LoVo (cell line): ENCODE measurements around the gene RFWD3.
"Not testable (repeated sequence)": the region's sequence is repeated elsewhere in the genome, so short reads cannot be mapped to it uniquely, and the experiment has no call there.

Source experiments
- DNase-seq: peaks from one replicate; pipeline ENCODE4 v3.0.0-alpha.2; 2016; ENCODE audit warnings: low spot score

Gene RFWD3, protein sequence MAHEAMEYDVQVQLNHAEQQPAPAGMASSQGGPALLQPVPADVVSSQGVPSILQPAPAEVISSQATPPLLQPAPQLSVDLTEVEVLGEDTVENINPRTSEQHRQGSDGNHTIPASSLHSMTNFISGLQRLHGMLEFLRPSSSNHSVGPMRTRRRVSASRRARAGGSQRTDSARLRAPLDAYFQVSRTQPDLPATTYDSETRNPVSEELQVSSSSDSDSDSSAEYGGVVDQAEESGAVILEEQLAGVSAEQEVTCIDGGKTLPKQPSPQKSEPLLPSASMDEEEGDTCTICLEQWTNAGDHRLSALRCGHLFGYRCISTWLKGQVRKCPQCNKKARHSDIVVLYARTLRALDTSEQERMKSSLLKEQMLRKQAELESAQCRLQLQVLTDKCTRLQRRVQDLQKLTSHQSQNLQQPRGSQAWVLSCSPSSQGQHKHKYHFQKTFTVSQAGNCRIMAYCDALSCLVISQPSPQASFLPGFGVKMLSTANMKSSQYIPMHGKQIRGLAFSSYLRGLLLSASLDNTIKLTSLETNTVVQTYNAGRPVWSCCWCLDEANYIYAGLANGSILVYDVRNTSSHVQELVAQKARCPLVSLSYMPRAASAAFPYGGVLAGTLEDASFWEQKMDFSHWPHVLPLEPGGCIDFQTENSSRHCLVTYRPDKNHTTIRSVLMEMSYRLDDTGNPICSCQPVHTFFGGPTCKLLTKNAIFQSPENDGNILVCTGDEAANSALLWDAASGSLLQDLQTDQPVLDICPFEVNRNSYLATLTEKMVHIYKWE

DNA sequence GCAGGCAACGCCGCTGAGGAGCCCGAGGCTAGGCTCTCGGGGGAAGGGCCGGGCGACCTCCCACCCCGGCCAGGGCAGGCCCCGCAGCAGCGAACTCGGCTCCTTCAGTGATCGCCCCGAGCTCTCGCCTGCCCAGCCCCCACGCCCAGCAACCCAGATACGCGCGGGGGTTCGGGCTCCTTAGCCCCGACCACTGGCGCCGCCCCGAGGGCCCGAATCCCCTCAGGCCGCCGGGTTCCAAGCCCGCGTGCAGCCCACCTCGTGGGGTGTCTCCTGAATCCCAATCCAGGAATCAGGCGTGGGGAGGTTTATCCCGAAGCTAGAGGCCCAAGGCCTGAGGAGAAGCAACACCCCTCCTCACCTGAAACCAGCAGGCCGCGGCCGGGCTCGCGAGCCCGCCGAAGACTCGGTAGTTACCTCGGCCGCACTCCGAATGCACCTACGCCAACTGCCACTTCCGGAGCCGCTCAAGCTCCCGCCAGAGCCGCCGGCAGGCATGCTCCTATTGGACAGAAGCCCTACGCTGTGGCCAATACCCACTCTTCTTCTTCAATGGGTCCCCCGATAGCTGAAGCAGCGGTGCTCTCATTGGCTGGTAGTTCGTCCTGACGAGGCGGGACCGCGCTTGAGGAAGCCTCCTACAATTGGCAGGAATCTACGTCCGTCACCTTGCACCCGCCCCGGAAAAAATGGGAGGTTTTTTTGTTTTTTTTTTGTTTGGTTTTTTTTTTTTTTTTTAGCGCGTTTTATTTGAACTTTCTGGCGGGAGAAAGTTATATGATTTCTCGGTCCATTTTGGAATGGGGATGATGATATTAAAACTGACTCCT is at the start of gene RFWD3:
Gene RFWD3, minus strand, starts transcription at position 453 of the 830 bp plus-strand sequence. CDS start 5,428 bp downstream, outside the sequence.
- DNase-seq: peak; percentile 98

DNA sequence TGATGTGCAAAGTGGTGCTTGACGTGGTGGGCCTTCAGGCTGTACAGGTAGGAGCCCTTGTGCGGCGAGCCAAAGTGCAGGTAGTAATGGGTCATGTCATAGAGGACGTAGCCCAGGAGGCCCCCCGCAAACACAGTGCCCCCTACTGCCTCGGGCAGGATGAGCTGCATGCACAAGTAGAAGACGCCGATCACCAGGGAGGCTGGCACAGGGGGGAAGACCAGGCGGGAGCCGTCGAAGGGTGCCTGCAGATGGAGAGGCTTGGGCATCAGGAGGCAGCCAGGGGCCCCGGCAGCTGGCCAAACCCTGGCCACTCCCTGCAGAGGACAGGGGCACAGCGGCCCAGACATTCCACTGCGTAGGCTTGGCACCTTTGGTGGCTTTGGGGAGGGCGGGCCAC is 49.7 kb upstream of the RFWD3 start:
- DNase-seq: no peak

DNA sequence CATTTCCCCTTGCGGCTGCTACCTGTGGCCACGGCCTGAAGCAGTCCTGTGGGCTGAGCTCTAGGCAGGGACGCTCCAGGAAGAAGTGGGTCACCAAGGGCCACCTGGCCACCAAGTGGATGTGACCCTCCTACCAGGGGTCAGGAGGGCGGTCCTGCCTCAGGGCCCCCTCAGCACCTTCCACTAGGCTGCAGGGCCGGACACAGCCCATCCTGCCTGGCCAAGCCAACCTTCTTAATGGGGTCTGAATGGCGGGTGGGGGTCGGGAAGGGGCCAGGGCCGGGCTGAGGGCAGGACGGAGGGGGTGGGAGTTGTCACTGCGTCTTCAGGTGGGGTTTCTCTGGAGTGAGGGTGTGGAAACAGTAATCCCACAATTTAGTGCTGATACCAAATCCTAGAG is 47.2 kb upstream of the RFWD3 start:
- no peak for DNase-seq

DNA sequence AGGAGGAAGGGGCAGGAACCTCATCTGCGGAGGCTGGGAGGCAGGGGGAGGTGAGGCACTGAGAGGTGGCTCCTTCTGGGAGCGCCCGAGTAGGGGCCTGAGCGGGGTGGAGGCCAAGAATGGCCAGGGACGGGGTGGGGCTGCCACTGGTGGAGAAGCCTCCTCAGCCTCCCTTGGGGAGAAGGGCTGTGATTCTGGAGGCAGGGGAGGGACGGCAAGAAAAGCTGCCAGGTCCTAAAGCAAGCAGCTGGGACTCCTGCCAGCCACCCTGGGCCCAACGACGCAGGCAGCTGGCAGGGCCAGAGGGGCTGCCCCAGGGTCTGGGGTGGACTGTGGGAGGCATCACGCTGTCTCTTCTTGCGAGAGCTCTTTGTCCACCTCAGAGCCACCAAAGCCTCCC is 46.6 kb upstream of the RFWD3 start:
- DNase-seq: no peak

DNA sequence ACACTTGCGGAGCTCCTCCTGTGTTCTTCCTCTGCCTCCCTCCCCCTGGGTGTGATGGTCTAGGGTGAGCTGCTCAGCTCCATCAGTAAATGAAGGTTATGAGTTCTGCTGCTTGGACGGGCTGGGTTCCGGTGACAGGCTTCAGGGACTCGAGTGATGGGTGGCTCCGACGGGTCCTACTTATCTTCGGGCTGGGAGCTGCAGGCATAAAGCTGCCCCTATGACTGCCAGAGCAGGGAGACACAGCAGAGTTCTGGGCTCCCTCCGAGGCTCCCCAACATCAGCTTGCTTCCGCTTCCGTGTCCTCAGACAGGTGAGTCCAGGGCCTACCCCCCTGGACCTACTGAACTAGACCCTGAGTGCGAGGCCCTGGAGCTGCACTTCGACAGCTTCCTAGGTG is 45.3 kb upstream of the RFWD3 start:
- DNase-seq: no peak

DNA sequence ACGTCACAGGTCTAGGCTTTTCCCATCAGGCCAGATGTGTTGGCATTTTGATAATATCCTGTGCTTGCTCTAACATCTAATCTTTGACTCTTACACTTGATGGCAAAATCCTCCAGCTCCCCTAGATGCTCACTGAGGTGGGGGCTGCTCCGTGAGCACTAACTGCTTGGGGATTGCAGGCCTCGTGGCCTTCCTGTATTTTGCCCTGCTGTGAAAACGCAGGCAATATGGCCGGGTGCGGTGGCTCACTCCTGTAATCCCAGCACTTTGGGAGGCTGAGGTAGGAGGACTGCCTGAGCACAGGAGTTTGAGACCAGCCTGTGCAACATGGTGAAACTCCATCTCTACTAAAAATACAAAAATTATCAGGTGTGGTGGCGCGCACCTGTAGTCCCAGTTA is 43.7 kb upstream of the RFWD3 start:
- DNase-seq: no peak

DNA sequence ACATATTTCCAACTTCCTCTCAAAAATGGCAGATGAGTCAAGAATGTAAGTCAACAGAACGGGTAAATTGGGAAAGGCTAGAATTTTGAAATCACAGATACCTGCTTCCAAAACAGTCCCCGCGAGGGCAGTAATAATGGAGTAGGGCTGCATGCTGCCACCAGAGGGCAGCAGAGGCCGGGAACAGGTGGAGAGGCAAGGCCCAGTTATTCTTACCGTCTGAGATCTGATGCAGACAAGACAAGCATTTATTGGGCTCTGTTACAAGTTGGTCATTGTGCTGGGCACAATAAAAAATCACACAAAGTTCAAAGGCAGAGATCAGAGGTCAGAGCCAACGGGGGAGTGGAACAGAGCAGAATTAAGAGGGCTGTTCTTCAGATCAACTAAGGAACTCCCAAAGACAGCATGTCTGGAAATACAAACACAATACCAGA is 42.8 kb upstream of the RFWD3 start:
- DNase-seq: peak; percentile 79

DNA sequence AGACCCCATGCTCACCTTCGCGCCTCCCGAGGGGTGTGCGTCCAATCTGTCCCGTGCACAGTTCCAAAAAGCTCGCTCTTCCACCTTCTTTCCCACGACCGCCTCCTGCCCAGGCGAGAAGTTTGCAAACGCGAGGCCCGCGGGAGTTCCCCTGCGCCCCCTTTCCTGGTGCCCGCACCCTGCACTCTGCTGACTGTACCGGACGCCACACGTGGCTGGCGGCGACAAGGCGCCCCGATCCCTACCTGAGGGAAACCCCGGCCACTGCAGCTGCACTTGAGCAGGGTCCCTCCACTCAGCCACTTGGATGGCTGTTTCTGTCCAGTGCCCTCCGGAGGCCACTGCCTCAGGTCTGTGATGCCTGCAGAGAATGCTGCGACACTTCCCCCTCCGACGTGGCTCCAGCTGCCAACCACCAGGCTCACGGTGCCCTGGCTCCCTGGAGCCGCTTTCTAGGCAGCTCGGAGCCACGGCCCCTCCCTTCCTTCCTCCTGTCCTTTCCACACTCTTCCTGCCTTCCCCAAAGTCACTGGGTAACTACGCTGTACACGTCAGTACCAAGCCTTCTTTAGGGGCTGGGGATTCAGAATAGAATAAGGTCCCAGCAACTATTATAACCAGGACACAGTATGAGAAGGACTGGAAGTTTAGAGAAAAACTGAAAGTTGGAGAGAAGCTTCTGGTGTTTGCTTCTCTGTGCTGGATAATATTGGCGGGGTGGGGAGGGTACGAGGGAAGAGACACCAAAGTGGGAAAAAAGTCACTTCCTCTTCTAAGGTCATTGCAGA is 34.0 kb upstream of the RFWD3 start, which contains the start of gene MLKL:
Gene MLKL, minus strand, starts transcription at position 425 of the 788 bp plus-strand sequence. CDS start 5,105 bp downstream, outside the sequence.
- peak; percentile 79 for DNase-seq

DNA sequence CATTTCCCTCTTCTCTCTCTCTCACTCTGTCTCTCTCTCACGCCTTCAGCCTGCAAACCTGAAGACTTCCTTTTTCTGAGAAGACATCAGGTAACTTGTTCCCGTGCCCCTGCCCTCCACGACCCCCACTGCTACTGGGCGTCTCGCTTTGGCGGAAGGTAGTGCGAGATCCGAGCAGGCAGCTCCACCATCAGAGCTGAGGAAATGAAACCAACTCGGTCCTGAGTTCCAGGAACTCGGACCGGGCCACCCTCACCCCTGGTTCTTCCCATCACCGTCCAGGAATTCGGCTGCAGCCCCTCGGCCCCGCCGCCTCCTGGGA is 33.4 kb upstream of the RFWD3 start:
- no peak for DNase-seq

DNA sequence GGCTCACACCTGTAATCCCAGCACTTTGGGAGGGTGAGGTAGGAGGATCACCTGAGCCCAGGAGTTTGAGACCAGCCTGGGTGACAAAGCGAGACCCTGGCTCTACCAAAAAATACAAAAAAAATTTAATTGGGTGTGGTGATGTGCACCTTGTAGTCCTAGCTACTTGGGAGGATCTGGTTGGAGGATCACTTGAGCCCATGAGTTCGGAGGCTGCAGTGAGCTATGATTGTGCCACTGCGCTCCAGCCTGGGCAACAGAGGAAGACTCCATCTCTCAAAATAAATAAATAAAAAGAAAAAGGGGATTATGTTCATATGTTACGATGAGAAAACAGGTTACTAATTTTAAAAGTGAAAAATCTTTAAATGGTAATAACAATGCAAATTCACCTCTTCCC is 33.0 kb upstream of the RFWD3 start:
- no peak for DNase-seq

DNA sequence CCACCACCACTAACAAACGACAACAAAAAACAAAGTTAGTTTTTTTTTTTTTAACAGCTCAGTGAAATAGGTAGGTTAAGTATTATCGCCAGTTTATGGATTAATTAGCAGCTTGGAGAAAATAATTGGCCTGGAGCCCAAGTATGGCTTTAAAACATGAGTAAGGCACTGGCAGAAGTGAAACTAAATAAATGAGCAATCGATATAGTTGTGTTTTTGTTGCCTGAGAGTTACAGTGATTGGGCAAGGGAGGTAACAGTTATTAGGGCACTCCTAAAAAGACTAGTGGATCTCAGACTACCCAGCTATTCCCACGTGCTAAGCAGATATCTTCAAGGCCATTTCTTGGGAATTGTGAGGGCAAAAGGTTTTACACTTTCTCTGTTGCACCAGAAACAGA is 31.5 kb upstream of the RFWD3 start:
- DNase-seq: no peak

DNA sequence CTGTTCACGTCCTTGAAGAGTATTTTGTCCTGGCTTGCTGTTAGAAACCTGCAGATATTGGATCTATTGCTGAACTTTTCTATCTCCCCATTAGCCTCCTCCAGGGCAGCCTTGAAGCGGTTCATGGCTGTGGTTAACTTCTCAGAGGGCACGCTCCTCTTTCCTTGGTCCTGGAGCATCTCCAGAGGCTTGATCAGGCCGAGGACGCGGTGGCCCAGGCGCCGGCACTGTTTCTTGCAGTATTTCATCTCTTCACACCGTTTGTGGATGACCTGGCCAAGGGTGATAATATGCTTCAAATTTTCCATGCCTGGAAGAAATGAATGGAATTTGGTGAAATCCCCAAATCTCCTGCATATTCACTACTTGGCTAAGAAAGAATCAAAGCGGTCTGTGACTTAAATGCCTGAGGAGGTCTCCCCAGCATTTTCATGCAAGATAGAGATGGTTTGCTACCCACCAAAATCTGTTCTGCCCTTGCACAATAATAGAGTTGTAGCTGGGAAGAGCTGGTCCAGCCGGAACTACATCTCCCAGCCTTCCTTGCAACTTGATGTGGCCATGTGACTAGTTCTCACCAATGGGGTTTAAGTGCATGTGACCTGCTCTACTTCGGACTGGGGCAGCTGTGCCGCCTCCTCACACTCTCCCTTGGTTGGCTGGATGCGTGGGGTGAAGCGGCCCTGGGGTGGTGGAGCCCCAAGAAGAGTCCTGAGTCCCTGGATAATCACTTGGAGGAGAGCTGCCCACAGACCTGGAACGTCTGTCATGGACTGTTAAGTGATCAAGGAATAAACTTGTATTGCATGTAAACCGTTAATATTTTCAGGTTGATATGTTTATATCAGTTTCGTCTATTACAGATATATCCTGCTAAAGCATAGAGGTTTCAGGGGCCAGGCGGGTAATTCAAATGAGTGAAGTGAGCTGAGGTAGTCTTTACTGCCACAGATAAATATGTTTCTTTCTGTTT is 29.1 kb upstream of the RFWD3 start:
- peak; percentile 36 for DNase-seq

DNA sequence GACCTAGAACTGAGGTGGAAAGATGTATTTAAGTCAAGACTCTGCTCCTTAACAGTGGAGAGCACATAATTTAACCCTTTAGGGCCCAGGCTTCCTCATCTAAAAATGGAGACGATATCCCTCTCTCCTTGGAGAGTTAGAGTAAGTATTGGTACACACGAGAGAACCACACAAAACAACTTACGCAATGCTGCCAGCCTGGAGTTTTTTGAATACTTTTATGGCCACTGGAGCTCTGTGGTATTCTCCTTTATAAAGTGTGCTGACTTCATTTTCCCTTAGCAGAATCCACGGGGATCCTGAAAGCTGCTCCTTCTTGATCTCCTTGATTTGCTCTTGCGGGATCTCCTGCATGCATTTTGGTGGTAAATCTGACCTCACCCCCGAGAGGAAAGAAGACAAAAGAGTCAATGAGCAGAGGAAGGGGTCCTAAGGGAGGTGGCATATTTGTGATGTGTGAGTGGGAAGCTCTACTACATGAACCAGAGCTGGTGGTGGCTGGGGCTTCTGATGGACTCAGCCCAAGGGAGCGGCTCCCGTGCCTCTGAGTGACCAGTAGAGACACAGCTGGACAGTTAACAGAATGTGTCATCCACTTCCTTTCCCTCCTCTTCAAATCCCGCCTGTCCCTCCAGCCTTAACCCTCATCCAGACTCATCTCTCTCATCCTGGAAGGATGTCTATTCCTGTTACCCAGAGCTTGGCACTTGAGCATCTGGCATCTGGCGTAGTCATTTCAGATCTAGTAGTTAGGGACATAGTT is 24.6 kb upstream of the RFWD3 start:
- DNase-seq: no peak

DNA sequence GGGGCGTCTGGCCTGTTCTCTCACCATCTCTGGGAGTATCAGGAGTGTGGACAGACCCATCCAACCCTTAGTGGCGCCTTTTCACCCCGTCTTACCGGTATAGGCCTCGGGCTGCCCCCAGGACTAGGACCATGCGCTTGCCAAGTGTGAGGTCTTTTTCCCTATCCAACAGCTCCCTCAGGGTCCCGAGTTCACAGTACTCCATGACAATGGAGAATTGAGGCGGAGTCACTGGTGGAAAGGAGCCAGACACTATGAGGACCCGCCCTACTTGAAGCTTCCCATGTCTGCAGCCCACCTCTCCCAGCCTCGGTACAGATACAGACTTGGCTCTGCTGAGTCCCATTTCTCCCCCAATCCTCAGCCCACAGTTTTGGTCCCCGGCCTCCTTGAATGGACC is 15.9 kb upstream of the RFWD3 start:
- DNase-seq: no peak

DNA sequence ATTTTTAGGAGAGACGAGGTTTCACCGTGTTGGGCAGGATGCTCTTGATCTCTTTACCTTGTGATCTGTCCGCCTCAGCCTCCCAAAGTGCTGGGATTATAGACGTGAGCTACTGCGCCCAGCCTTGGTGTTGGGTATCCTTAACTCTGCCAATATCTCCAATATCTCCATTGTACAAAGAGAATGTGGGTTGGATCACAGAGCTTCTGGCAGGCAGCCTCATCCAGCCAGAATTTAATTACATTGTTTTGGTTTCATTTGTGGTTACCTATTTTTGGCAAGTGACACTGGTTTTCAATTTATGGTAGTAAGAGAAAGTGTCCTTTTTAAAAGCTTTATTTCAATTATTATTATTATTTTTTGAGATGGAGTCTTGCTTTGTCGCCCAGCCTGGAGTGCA is 14.0 kb upstream of the RFWD3 start:
- DNase-seq: no peak

DNA sequence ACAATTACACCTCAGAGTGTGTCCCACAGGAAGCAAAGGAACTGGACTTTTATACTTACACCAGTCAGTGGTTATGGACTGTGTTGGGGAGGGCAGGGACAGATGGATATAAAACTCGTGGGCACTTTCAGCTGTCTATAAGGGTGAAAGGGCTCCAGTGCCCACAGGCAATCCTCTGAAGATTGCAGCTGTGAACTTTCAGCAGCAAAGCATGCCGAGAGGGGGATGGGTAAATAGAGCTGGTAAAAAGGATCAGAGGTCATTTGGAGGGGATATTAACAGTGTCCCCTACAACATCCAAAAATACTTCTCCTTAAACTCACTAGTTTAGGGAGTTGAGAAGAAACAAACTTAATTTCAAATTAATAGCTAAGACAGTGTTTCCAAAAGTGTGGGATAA is 13.3 kb upstream of the RFWD3 start:
- DNase-seq: no peak

DNA sequence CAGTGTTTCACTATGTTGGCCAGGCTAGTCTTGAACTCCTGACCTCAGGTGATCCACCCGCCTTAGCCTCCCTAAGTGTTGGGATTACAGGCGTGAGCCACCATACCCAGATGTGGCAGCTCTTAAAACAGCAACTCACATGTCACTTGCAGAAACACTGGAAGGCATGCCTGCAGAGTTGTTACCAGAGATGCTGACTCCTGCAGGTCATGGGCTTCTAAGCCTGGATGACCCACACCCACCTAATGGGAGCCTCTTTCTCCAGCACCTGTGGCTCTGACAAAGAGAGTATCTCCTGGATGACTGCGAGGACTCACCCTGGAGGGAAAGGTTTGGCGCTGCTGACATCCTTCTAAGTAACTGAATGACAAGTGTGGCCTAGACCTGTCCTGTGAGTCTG is 11.2 kb upstream of the RFWD3 start:
- no peak for DNase-seq

DNA sequence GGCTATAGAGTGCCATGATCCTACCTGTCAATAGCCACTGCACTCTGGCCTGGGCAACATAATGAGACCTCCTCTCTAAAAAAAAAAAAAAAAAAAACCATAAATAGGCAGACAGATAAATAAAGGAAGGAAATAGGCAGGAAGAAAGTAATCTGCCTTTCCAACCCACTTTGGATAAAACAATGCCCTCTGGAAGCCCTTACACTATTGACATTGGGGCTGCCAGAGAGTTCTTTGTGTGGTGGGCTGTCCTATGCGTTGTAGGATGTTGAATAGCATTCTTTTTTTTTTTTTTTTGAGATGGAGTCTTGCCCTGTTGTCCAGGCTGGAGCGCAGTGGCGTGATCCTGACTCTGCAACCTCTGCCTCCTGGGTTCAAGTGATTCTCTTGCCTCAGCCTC is 7.2 kb upstream of the RFWD3 start:
- DNase-seq: no peak

DNA sequence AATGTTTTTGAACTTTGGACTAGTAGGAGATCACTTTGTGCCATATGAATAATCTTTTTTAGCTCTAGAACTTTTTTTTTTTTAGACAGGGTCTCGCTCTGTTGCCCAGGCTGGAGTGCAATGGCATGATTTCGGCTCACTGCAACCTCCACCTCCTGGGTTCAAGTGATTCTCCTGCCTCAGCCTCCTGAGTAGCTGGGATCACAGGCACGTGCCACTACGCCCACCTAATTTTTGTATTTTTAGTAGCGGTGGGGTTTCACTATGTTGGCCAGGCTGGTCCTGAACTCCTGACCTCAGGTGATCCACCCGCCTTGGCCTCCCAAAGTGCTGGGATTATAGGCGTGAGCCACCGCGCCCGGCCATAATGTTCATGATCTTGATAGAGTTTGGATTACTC is 2.2 kb upstream of the RFWD3 start:
- DNase-seq: not testable (repeated sequence)

DNA sequence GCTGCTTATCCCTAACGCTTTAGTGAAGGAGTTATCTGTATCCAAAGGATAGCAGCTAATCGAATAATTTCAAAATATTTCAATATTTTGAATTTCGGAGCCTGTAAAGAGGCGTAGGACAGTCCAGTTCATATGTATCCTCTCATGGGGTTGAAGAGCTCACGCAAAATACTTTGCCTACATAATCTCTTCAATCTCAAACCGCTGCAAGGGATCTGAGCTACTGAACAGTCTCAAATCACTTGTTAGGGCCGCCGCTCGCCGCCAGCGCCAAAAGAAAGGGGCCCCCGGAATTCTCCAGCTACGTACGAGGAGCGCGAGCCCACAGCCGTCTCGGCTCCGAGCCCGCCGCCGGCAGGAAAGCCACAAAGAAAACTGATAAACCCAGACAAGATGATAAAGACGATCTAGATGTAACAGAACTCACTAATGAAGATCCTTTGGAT is 601 bp upstream of the RFWD3 start:
- peak; percentile 6 for DNase-seq
